Measurements from ENCODE around the gene NT5DC2. TPM values are rescaled to one million over a fixed set of nuclear protein-coding genes. Genes with fewer than 3 reads are reported as not detected.

NT5DC2 gene
- total RNA-seq, 4 donors from 2014 or later, result 51.8 to 68.7 (median 63.3) TPM

- Histone ChIP-seq H3K4me3 (no peak overlapping the region), H3K27me3 (no peaks in the 10 kb centered on the region), H3K27ac (no peak overlapping the region), H3K36me3 (peaks cover 30% of the 10 kb centered on the region), H3K4me1 (peaks cover 29% of the 10 kb centered on the region), H3K9me3 (no peaks in the 10 kb centered on the region)
- no peak for DNase-seq (ENCODE audit: low spot score in 2 of 2)
- TF ChIP-seq POLR2AphosphoS5 (IDR thresholded peaks at IDR 0.05), result no peak
- TF ChIP-seq POLR2A (IDR thresholded peaks at IDR 0.05), result no peak
- no peak for TF ChIP-seq CTCF (IDR thresholded peaks at IDR 0.05)
- TF ChIP-seq EP300 (IDR thresholded peaks at IDR 0.05), result no peak
- WGBS, result 92% methylated on average over 7 of the region's 8 CpGs
Measured at GRCh38 chr3:52521488-52521824, 12.2 kb downstream of the NT5DC2 start.

GRCh38 chr3:52520716-52521487 is 12.8 kb downstream of the NT5DC2 start:
- Histone ChIP-seq H3K27ac (no peak overlapping the region), H3K27me3 (no peaks in the 10 kb centered on the region), H3K4me1 (peaks cover 25% of the 10 kb centered on the region), H3K9me3 (no peaks in the 10 kb centered on the region), H3K36me3 (peaks cover 30% of the 10 kb centered on the region), H3K4me3 (no peak overlapping the region)
- no peak for DNase-seq (ENCODE audit: low spot score in 2 of 2)
- TF ChIP-seq POLR2AphosphoS5 (IDR thresholded peaks at IDR 0.05) (no peak), CTCF (IDR thresholded peaks at IDR 0.05) (no peak)
- WGBS, result 86% methylated on average over 11 of the region's 20 CpGs

DNA sequence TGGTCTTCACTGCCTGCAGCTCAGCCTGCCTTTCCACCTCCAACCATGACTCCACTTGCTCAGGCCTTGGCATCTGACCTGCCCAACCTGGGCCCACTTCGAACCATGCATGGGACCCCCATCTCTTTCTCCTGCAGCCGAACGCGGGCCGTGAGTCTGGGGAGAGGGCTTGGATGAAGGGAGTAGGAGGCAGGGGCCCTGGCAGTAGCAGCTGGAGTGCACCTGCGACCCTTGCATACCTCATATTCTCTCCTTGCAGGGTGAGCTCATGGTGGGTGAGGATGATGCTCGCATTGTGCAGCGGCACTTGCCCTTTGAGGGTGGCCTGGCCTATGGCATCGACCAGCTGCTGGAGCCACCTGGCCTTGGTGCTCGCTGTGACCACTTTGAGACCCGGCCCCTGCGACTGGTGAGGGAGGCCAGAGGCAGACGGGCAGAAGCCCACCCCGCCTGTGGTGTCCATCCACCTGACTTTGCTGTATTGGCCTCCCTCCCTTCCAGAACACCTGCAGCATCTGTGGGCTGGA is 13.5 kb downstream of the NT5DC2 start:
- H3K4me3 ChIP-seq, result no peak overlapping the region
- no peak overlapping the region for H3K27ac ChIP-seq
- DNase-seq (ENCODE audit: low spot score in 2 of 2), result no peak
- 99% methylated on average over 13 of the region's 14 CpGs for WGBS
- peaks cover 18% of the 10 kb centered on the region for H3K4me1 ChIP-seq
- H3K9me3 ChIP-seq, result no peaks in the 10 kb centered on the region
- peaks cover 30% of the 10 kb centered on the region for H3K36me3 ChIP-seq
- TF ChIP-seq POLR2AphosphoS5 (IDR thresholded peaks at IDR 0.05), result no peak
- no peak for TF ChIP-seq EP300 (IDR thresholded peaks at IDR 0.05)
- no peak for TF ChIP-seq POLR2A (IDR thresholded peaks at IDR 0.05)
- no peak for TF ChIP-seq CTCF (IDR thresholded peaks at IDR 0.05)
- H3K27me3 ChIP-seq, result no peaks in the 10 kb centered on the region

GRCh38 chr3:52519445-52520140 is 14.1 kb downstream of the NT5DC2 start:
- DNase-seq (ENCODE audit: low spot score in 2 of 2), result no peak
- no peak overlapping the region for H3K4me3 ChIP-seq
- H3K27me3 ChIP-seq, result no peaks in the 10 kb centered on the region
- TF ChIP-seq CTCF (IDR thresholded peaks at IDR 0.05), result no peak
- no peak for TF ChIP-seq POLR2A (IDR thresholded peaks at IDR 0.05)
- no peak for TF ChIP-seq EP300 (IDR thresholded peaks at IDR 0.05)
- no peak for TF ChIP-seq POLR2AphosphoS5 (IDR thresholded peaks at IDR 0.05)
- no peak overlapping the region for H3K27ac ChIP-seq
- WGBS, result 76% methylated on average over 11 of the region's 22 CpGs
- H3K4me1 ChIP-seq, result peaks cover 14% of the 10 kb centered on the region
- H3K36me3 ChIP-seq, result peaks cover 30% of the 10 kb centered on the region
- H3K9me3 ChIP-seq, result no peaks in the 10 kb centered on the region

DNA sequence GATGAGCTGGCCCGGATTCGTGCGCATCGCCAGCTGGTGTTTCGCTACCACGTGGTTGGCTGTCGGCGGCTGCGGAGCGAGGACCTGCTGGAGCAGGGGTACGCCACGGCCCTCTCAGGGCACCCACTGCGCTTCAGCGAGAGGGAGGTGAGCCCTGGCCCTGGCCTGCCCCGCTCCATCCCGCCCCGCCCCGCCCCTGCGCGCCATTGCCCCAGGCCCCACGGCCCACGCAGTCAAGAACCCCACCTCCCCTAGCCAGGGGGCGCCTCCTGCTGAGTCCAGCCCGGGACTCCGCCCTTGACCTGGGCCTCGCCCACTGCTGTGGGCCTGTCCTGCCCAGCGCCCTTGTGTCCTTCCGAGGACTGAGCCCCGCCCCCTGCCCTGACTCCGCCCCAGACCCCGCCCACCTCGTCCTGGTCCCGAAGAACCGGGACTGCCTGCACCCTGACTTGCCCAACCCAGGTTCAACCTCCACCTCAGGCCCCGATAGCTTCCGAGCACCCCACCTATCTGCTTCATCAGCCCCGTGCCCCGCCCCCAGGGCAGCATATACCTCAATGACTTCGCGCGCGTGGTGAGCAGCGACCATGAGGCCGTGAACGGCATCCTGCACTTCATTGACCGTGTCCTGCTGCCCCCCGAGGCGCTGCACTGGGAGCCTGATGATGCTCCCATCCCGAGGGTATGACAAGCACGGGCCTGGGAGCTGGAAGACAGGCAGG is 14.8 kb downstream of the NT5DC2 start:
- WGBS, result 69% methylated on average over 15 of the region's 50 CpGs
- H3K36me3 ChIP-seq, result peaks cover 23% of the 10 kb centered on the region
- TF ChIP-seq EP300 (IDR thresholded peaks at IDR 0.05) (no peak), POLR2AphosphoS5 (IDR thresholded peaks at IDR 0.05) (no peak), CTCF (IDR thresholded peaks at IDR 0.05) (no peak), POLR2A (IDR thresholded peaks at IDR 0.05) (no peak)
- no peaks in the 10 kb centered on the region for H3K27me3 ChIP-seq
- H3K4me3 ChIP-seq, result peak overlapping the region; percentile 39
- peaks cover 9% of the 10 kb centered on the region for H3K4me1 ChIP-seq
- H3K27ac ChIP-seq, result no peak overlapping the region
- DNase-seq (ENCODE audit: low spot score in 2 of 2), result no peak
- no peaks in the 10 kb centered on the region for H3K9me3 ChIP-seq

Measured in suprapubic skin (tissue), 4 donors.